PC-9 (cell line): ENCODE results near the gene PGBD5. TPM values are rescaled to one million over a fixed set of nuclear protein-coding genes. Genes with fewer than 3 reads are reported as not detected.
A peak's percentile ranks its signal among the peaks of the same experiment; 100 is the strongest.

Experiments used
- BruUV-seq: library from RNA; stranded (reverse); fragments of 400-500 nt; replicated peaks from 2 replicates; lab custom pipeline; 2021; lab: Mats Ljungman, UMichigan
- CTCF ChIA-PET: fragments of 300-600 bp; sonication (Branson Sonifier 250); formaldehyde crosslinking; loops from one replicate; lab custom pipeline; 2022; ENCODE audit warnings: antibody characterized with exemption; lab: Charles Lee
- POLR2A ChIA-PET: fragments of 300-600 bp; sonication (Branson Sonifier 250); formaldehyde crosslinking; loops from one replicate; lab custom pipeline; 2022; ENCODE audit warnings: antibody characterized with exemption; ENCODE audit not compliant: unreplicated experiment; lab: Charles Lee
- DNase-seq, 2 experiments: peaks; one replicate each; pipeline versions ENCODE4 v3.0.0 to v3.0.0-alpha.2; 2015 to 2022; ENCODE audit warnings: mixed read lengths in 1 of 2
- H2AFZ ChIP-seq: fragments of 200-600 bp; sonication (generic); 2 replicates; pipeline ENCODE4 v1.8.1; 2017; ENCODE audit warnings: antibody characterized with exemption
- H3F3A ChIP-seq: fragments of 200-600 bp; sonication (generic); 2 replicates; pipeline ENCODE4 v1.8.1; 2017; ENCODE audit warnings: antibody characterized with exemption, mild to moderate bottlenecking, low read depth; ENCODE audit not compliant: insufficient read depth
- H3K27ac ChIP-seq: fragments of 200-600 bp; sonication (generic); 2 replicates; pipeline ENCODE4 v1.6.1; 2016; ENCODE audit warnings: mixed run types
- H3K27me3 ChIP-seq: fragments of 200-600 bp; sonication (generic); 2 replicates; pipeline ENCODE4 v1.6.1; 2016; ENCODE audit warnings: low read depth, mixed run types; ENCODE audit not compliant: insufficient read depth
- H3K36me3 ChIP-seq: fragments of 200-600 bp; sonication (generic); 2 replicates; pipeline ENCODE4 v1.6.1; 2016; ENCODE audit warnings: low read depth, mixed run types
- H3K4me1 ChIP-seq: fragments of 200-600 bp; sonication (generic); replicated peaks from 2 replicates; pipeline ENCODE4 v1.6.1; 2016; ENCODE audit warnings: mixed run types; ENCODE audit not compliant: insufficient read depth
- H3K4me2 ChIP-seq: fragments of 200-600 bp; sonication (generic); 2 replicates; pipeline ENCODE4 v1.6.1; 2017; ENCODE audit warnings: mixed run types
- H3K4me3 ChIP-seq: fragments of 200-600 bp; sonication (generic); 2 replicates; pipeline ENCODE4 v1.6.1; 2016; ENCODE audit warnings: mixed run types
- H3K79me2 ChIP-seq: fragments of 200-600 bp; sonication (generic); 2 replicates; pipeline ENCODE4 v1.6.1; 2017; ENCODE audit warnings: low read depth, mixed run types
- H3K9me2 ChIP-seq: fragments of 200-600 bp; sonication (generic); 2 replicates; pipeline ENCODE4 v1.8.1; 2017; ENCODE audit warnings: mild to moderate bottlenecking; ENCODE audit not compliant: insufficient read depth
- H3K9me3 ChIP-seq: fragments of 200-600 bp; sonication (generic); 2 replicates; pipeline ENCODE4 v1.8.1; 2016; ENCODE audit warnings: low read depth; ENCODE audit not compliant: insufficient read depth
- H4K20me1 ChIP-seq: fragments of 200-600 bp; sonication (generic); 2 replicates; pipeline ENCODE4 v1.8.1; 2017; ENCODE audit not compliant: insufficient read depth
- CTCF ChIP-seq: fragments of 200-600 bp; sonication (generic); conservative IDR thresholded peaks from 2 replicates; pipeline ENCODE4 v1.6.1; 2017; ENCODE audit warnings: mixed run types, antibody characterized with exemption, mild to moderate bottlenecking, moderate library complexity
- EZH2 ChIP-seq: fragments of 200-600 bp; sonication (generic); IDR thresholded peaks from 2 replicates; pipeline ENCODE4 v1.8.0; 2017; ENCODE audit warnings: antibody characterized with exemption, low read depth
- intact Hi-C: fragments of 100-400 bp; cut with micrococcal nuclease; formaldehyde crosslinking; loops from one replicate; pipeline ENCODE4 v1.10.0; 2022; ENCODE audit not compliant: unreplicated experiment
- total RNA-seq: library from RNA; stranded (reverse); gene quantifications from 2 replicates; pipeline ENCODE4 v1.2.3, GENCODE V29; 2021

The PGBD5 gene
- total RNA-seq, 1 experiment from 2014 or later = not detected

GRCh38 chr1:230268371-230269170, 157.6 kb downstream of the PGBD5 start:
- ChIA-PET CTCF (interaction anchor here (0.7 kb wide), 1 partner anchor 186 kb away, joined by 5 read pairs; no protein-coding TSS in a partner anchor), POLR2A (no interaction called here)
- H4K20me1 ChIP-seq = no peaks in the 10 kb centered on the region; the same call in 1 of the 2 replicates
- peak; percentile 75 for TF ChIP-seq CTCF
- no peak for TF ChIP-seq EZH2
- no peaks in the 10 kb centered on the region for H3K27me3 ChIP-seq
- no peak overlapping the region for H3K4me2 ChIP-seq
- H3K4me3 ChIP-seq = no peak overlapping the region
- no peaks in the 10 kb centered on the region for H3K36me3 ChIP-seq
- peak; percentile 48 to 50 for DNase-seq
- H3F3A ChIP-seq = no peaks in the 10 kb centered on the region
- H3K4me1 ChIP-seq = no peaks in the 10 kb centered on the region
- no TSS peak for BruUV-seq
- no peaks in the 10 kb centered on the region for H3K9me3 ChIP-seq
- H3K27ac ChIP-seq = no peak overlapping the region
- no peaks in the 10 kb centered on the region for H3K9me2 ChIP-seq
- H2AFZ ChIP-seq = no peak overlapping the region
- no peaks in the 10 kb centered on the region for H3K79me2 ChIP-seq
- intact Hi-C loops = loop anchor here (1.0 to 10.0 kb wide), 4 partner anchors 164 to 606 kb away; partner anchors contain the start of gene GALNT2

- DNase-seq = peak in 1 of 2 experiments; percentile 10
- Histone ChIP-seq H2AFZ (no peak overlapping the region), H3K4me2 (no peak overlapping the region), H3F3A (no peaks in the 10 kb centered on the region), H3K36me3 (no peaks in the 10 kb centered on the region), H3K4me1 (no peaks in the 10 kb centered on the region), H3K79me2 (no peaks in the 10 kb centered on the region), H3K9me3 (no peaks in the 10 kb centered on the region), H3K9me2 (no peaks in the 10 kb centered on the region), H3K27me3 (no peaks in the 10 kb centered on the region), H3K27ac (no peak overlapping the region), H4K20me1 (no peaks in the 10 kb centered on the region; the same call in 1 of the 2 replicates), H3K4me3 (no peak overlapping the region)
- intact Hi-C loops = loop anchor here (5.0 to 10.0 kb wide), 3 partner anchors 163 to 605 kb away; partner anchors contain the start of gene GALNT2
- ChIA-PET CTCF (interaction anchor here (0.7 kb wide), 1 partner anchor 184 kb away, joined by 5 read pairs; no protein-coding TSS in a partner anchor), POLR2A (no interaction called here)
- BruUV-seq = no TSS peak
- TF ChIP-seq EZH2 = no peak
- no peak for TF ChIP-seq CTCF
Measured at GRCh38 chr1:230267338-230268065, 158.6 kb downstream of the PGBD5 start.

- CTCF ChIA-PET = no interaction called here
- Histone ChIP-seq H3K9me2 (no peaks in the 10 kb centered on the region), H3K36me3 (no peaks in the 10 kb centered on the region), H3K4me3 (no peak overlapping the region), H2AFZ (no peak overlapping the region), H3K4me1 (no peaks in the 10 kb centered on the region), H4K20me1 (no peaks in the 10 kb centered on the region; the same call in 1 of the 2 replicates), H3K9me3 (no peaks in the 10 kb centered on the region), H3K4me2 (no peak overlapping the region), H3K27me3 (no peaks in the 10 kb centered on the region), H3K79me2 (no peaks in the 10 kb centered on the region), H3F3A (no peaks in the 10 kb centered on the region), H3K27ac (no peak overlapping the region)
- POLR2A ChIA-PET = no interaction called here
- intact Hi-C loops = loop anchor here (5.0 to 10.0 kb wide), 3 partner anchors 162 to 604 kb away; partner anchors contain the start of gene GALNT2
- no peak for TF ChIP-seq CTCF
- no peak for TF ChIP-seq EZH2
- DNase-seq = no peak
- no TSS peak for BruUV-seq
Measured at GRCh38 chr1:230266456-230266855, 159.7 kb downstream of the PGBD5 start.
